Hepatocyte (in vitro differentiated cells): Measurements from ENCODE around the gene VSTM2L.

Source experiments
- CTCF ChIP-seq: fragments of 200-600 bp; sonication (generic); IDR thresholded peaks from 2 replicates; pipeline ENCODE4 v1.5.1; 2016; ENCODE audit warnings: antibody characterized with exemption, mild to moderate bottlenecking; ENCODE audit not compliant: poor library complexity
- EZH2 ChIP-seq: fragments of 200-600 bp; sonication (generic); IDR thresholded peaks from 2 replicates; pipeline ENCODE4 v1.6.1; 2016; ENCODE audit warnings: antibody characterized with exemption, mild to moderate bottlenecking, borderline replicate concordance
- EZH2phosphoT487 ChIP-seq: fragments of 200-600 bp; sonication (generic); IDR thresholded peaks from one replicate; pipeline ENCODE4 v1.6.1; 2018; ENCODE audit warnings: antibody characterized with exemption, mild to moderate bottlenecking, low read depth, moderate library complexity; ENCODE audit not compliant: unreplicated experiment, severe bottlenecking

- no peak for TF ChIP-seq CTCF
- no peak for TF ChIP-seq EZH2phosphoT487
- no peak for TF ChIP-seq EZH2
These were observed 58.1 kb downstream of the VSTM2L start for GRCh38 chr20:37961066-37961465.
